Activated CD4-positive, alpha-beta T cell treated with anti-CD3 and anti-CD28 coated beads for 36 hours (primary cell): ENCODE measurements around the gene GJA4. TPM values are rescaled to one million over a fixed set of nuclear protein-coding genes. Genes with fewer than 3 reads are reported as not detected.

Experiments used
- ATAC-seq: fragments of 200-7000 bp; cut with Tn5 transposase; one replicate; pipeline ENCODE4 v1.10.0; 2021; ENCODE audit warnings: mild to moderate bottlenecking, moderate library complexity
- CTCF ChIA-PET: fragments of 350-600 bp; sonication (Branson Sonifier 250); formaldehyde crosslinking; loops from one replicate; lab custom pipeline; 2021; ENCODE audit warnings: antibody characterized with exemption; lab: Charles Lee
- POLR2A ChIA-PET: fragments of 350-600 bp; sonication (Branson Sonifier 250); formaldehyde crosslinking; loops from one replicate; lab custom pipeline; 2021; ENCODE audit warnings: antibody characterized with exemption, inconsistent platforms; lab: Charles Lee
- DNase-seq: peaks from one replicate; pipeline ENCODE4 v3.0.0-alpha.2; 2020
- H3K27ac Mint-ChIP-seq: one replicate; pipeline ENCODE4 v1.8.0; 2021; ENCODE audit warnings: mixed read lengths
- H3K27me3 Mint-ChIP-seq: one replicate; pipeline ENCODE4 v1.8.0; 2021; ENCODE audit warnings: mixed read lengths
- H3K36me3 Mint-ChIP-seq: one replicate; pipeline ENCODE4 v1.8.0; 2021; ENCODE audit warnings: low read depth, mixed read lengths
- H3K4me1 Mint-ChIP-seq: one replicate; pipeline ENCODE4 v1.8.0; 2021; ENCODE audit warnings: mixed read lengths
- H3K4me3 Mint-ChIP-seq: one replicate; pipeline ENCODE4 v1.8.0; 2021; ENCODE audit warnings: mild to moderate bottlenecking, moderate library complexity, mixed read lengths
- H3K9me3 Mint-ChIP-seq: one replicate; pipeline ENCODE4 v1.8.0; 2021; ENCODE audit warnings: low read depth, mixed read lengths
- intact Hi-C, 2 experiments: fragments of 100-400 bp; cut with DNase I in 1 of 2; cut with micrococcal nuclease in 1 of 2; formaldehyde crosslinking; loops; one replicate each; pipeline versions ENCODE4 v1.14.2 to v1.15.1; 2022 to 2024; cut with DNase I, micrococcal nuclease
- total RNA-seq, 2 experiments: library from RNA; stranded (reverse); gene quantifications; one replicate each; pipeline ENCODE4 v1.2.3, GENCODE V29; 2021

Gene GJA4
- total RNA-seq = not detected

GRCh38 chr1:34792868-34793727 is at the start of gene GJA4:
Gene GJA4 (plus strand): TSS chr1:34792999. CDS start chr1:34794214, 1,215 bp downstream.
- Mint-ChIP-seq H3K4me1 (peaks cover 18% of the 10 kb centered on the region), H3K27ac (no peak within 1 kb of the TSS), H3K9me3 (no peaks in the 10 kb centered on the region), H3K4me3 (no peak within 1 kb of the TSS), H3K27me3 (peaks cover 25% of the 10 kb centered on the region), H3K36me3 (no peaks in the 10 kb centered on the region)
- intact Hi-C loops = no loop called here
- ChIA-PET POLR2A (no interaction called here), CTCF (interaction anchor here (0.6 to 1.7 kb wide), 2 partner anchors 52 to 74 kb away, joined by 3 read pairs; no protein-coding TSS in a partner anchor)
- DNase-seq = no peak
- no peak for ATAC-seq

- ATAC-seq = no peak
- Mint-ChIP-seq H3K36me3 (no peaks in the 10 kb centered on the region), H3K9me3 (no peaks in the 10 kb centered on the region), H3K4me1 (no peaks in the 10 kb centered on the region), H3K27me3 (no peaks in the 10 kb centered on the region), H3K4me3 (no peak overlapping the region), H3K27ac (no peak overlapping the region)
- no peak for DNase-seq
- POLR2A ChIA-PET = no interaction called here
- CTCF ChIA-PET = interaction anchor here (0.7 to 2.9 kb wide), 11 partner anchors 9 to 1110 kb away, joined by 3 to 25 read pairs (median 4); no protein-coding TSS in a partner anchor
- intact Hi-C loops = loop anchor here (2.0 to 5.0 kb wide), 3 partner anchors 196 to 1111 kb away; no protein-coding TSS in a partner anchor
Measured at GRCh38 chr1:34743775-34744174, 49.0 kb upstream of the GJA4 start.

- DNase-seq (no peak), ATAC-seq (no peak)
- POLR2A ChIA-PET = no interaction called here
- CTCF ChIA-PET = interaction anchor here (0.9 kb wide), 1 partner anchor 9 kb away, joined by 3 read pairs; no protein-coding TSS in a partner anchor
- Mint-ChIP-seq H3K27me3 (no peaks in the 10 kb centered on the region), H3K4me1 (no peaks in the 10 kb centered on the region), H3K27ac (no peak overlapping the region), H3K9me3 (no peaks in the 10 kb centered on the region), H3K4me3 (no peak overlapping the region), H3K36me3 (no peaks in the 10 kb centered on the region)
- intact Hi-C loops = loop anchor here in 1 of 2 experiments (5.0 kb wide), 1 partner anchor 198 kb away; no protein-coding TSS in a partner anchor
Measured at GRCh38 chr1:34744851-34745250, 47.9 kb upstream of the GJA4 start.

- DNase-seq = no peak
- no peak for ATAC-seq
- ChIA-PET CTCF (interaction anchor here (0.6 kb wide), 1 partner anchor 286 kb away, joined by 3 read pairs; no protein-coding TSS in a partner anchor), POLR2A (no interaction called here)
- H3K9me3 Mint-ChIP-seq = no peaks in the 10 kb centered on the region
- no peak overlapping the region for H3K27ac Mint-ChIP-seq
- no peak overlapping the region for H3K4me3 Mint-ChIP-seq
- H3K27me3 Mint-ChIP-seq = no peaks in the 10 kb centered on the region
- H3K36me3 Mint-ChIP-seq = no peaks in the 10 kb centered on the region
- H3K4me1 Mint-ChIP-seq = no peaks in the 10 kb centered on the region
- intact Hi-C loops = no loop called here
Measured at GRCh38 chr1:34745666-34746065, 47.1 kb upstream of the GJA4 start.

- POLR2A ChIA-PET = no interaction called here
Measured at GRCh38 chr1:34746101-34746500, 46.7 kb upstream of the GJA4 start.

GRCh38 chr1:34746785-34747637 is 45.8 kb upstream of the GJA4 start:
- Mint-ChIP-seq H3K4me3 (no peak overlapping the region), H3K27me3 (no peaks in the 10 kb centered on the region), H3K36me3 (no peaks in the 10 kb centered on the region), H3K4me1 (no peaks in the 10 kb centered on the region), H3K27ac (no peak overlapping the region), H3K9me3 (no peaks in the 10 kb centered on the region)
- intact Hi-C loops = no loop called here
- ChIA-PET CTCF (interaction anchor here (0.6 kb wide), 1 partner anchor 156 kb away, joined by 3 read pairs; no protein-coding TSS in a partner anchor), POLR2A (no interaction called here)
- no peak for DNase-seq
- ATAC-seq = no peak

More at GRCh38 chr1:34746101-34746500, 46.7 kb upstream of the GJA4 start:
- CTCF ChIA-PET = interaction anchor here (0.6 kb wide), 1 partner anchor 157 kb away, joined by 3 read pairs; no protein-coding TSS in a partner anchor
- Mint-ChIP-seq H3K36me3 (no peaks in the 10 kb centered on the region), H3K27ac (no peak overlapping the region), H3K4me3 (no peak overlapping the region), H3K4me1 (no peaks in the 10 kb centered on the region), H3K27me3 (no peaks in the 10 kb centered on the region), H3K9me3 (no peaks in the 10 kb centered on the region)
- ATAC-seq (no peak), DNase-seq (no peak)
- intact Hi-C loops = no loop called here

- H3K4me3 Mint-ChIP-seq = no peak overlapping the region
- no peak for ATAC-seq
- no peaks in the 10 kb centered on the region for H3K9me3 Mint-ChIP-seq
- ChIA-PET CTCF (no interaction called here), POLR2A (no interaction called here)
- no peaks in the 10 kb centered on the region for H3K27me3 Mint-ChIP-seq
- intact Hi-C loops = no loop called here
- no peaks in the 10 kb centered on the region for H3K4me1 Mint-ChIP-seq
- no peak overlapping the region for H3K27ac Mint-ChIP-seq
- DNase-seq = no peak
- H3K36me3 Mint-ChIP-seq = no peaks in the 10 kb centered on the region
Measured at GRCh38 chr1:34747638-34747941, 45.2 kb upstream of the GJA4 start.

- POLR2A ChIA-PET = no interaction called here
- Mint-ChIP-seq H3K9me3 (no peaks in the 10 kb centered on the region), H3K27ac (no peak overlapping the region), H3K36me3 (no peaks in the 10 kb centered on the region), H3K4me3 (no peak overlapping the region), H3K27me3 (peaks cover 2% of the 10 kb centered on the region), H3K4me1 (no peaks in the 10 kb centered on the region)
- CTCF ChIA-PET = no interaction called here
- ATAC-seq (no peak), DNase-seq (no peak)
- intact Hi-C loops = no loop called here
Measured at GRCh38 chr1:34749992-34750391, 42.8 kb upstream of the GJA4 start.

- POLR2A ChIA-PET = no interaction called here
- DNase-seq (no peak), ATAC-seq (no peak)
- CTCF ChIA-PET = no interaction called here
- peaks cover 2% of the 10 kb centered on the region for H3K27me3 Mint-ChIP-seq
- no peaks in the 10 kb centered on the region for H3K36me3 Mint-ChIP-seq
- intact Hi-C loops = no loop called here
- no peaks in the 10 kb centered on the region for H3K4me1 Mint-ChIP-seq
- no peaks in the 10 kb centered on the region for H3K9me3 Mint-ChIP-seq
- H3K4me3 Mint-ChIP-seq = no peak overlapping the region
- H3K27ac Mint-ChIP-seq = no peak overlapping the region
Measured at GRCh38 chr1:34750610-34751009, 42.2 kb upstream of the GJA4 start.

GRCh38 chr1:34753163-34753562 is 39.6 kb upstream of the GJA4 start:
- Mint-ChIP-seq H3K4me3 (no peak overlapping the region), H3K36me3 (no peaks in the 10 kb centered on the region), H3K9me3 (no peaks in the 10 kb centered on the region), H3K27me3 (peaks cover 2% of the 10 kb centered on the region), H3K4me1 (no peaks in the 10 kb centered on the region), H3K27ac (no peak overlapping the region)
- ChIA-PET POLR2A (no interaction called here), CTCF (interaction anchor here (0.6 to 1.5 kb wide), 2 partner anchors 9 to 10 kb away, joined by 3 to 5 read pairs; no protein-coding TSS in a partner anchor)
- no peak for ATAC-seq
- DNase-seq = no peak
- intact Hi-C loops = no loop called here

GRCh38 chr1:34754964-34755637 is 37.7 kb upstream of the GJA4 start, which contains the start of gene GJB5:
Gene GJB5 (plus strand): TSS chr1:34755047. CDS start chr1:34757331, 2,284 bp downstream.
- H3K36me3 Mint-ChIP-seq = no peaks in the 10 kb centered on the region
- no peaks in the 10 kb centered on the region for H3K9me3 Mint-ChIP-seq
- intact Hi-C loops = no loop called here
- DNase-seq (no peak), ATAC-seq (no peak)
- POLR2A ChIA-PET = no interaction called here
- H3K4me3 Mint-ChIP-seq = no peak within 1 kb of the TSS
- no peak within 1 kb of the TSS for H3K27ac Mint-ChIP-seq
- CTCF ChIA-PET = no interaction called here
- H3K27me3 Mint-ChIP-seq = peaks cover 2% of the 10 kb centered on the region
- no peaks in the 10 kb centered on the region for H3K4me1 Mint-ChIP-seq
